ENCODE data around the gene SMARCA4. TPM values are rescaled to one million over a fixed set of nuclear protein-coding genes. Genes with fewer than 3 reads are reported as not detected.

The SMARCA4 gene
- total and polyA plus RNA-seq, 7 experiments from 2014 or later = 11.8 to 126 (median 102) TPM

DNA sequence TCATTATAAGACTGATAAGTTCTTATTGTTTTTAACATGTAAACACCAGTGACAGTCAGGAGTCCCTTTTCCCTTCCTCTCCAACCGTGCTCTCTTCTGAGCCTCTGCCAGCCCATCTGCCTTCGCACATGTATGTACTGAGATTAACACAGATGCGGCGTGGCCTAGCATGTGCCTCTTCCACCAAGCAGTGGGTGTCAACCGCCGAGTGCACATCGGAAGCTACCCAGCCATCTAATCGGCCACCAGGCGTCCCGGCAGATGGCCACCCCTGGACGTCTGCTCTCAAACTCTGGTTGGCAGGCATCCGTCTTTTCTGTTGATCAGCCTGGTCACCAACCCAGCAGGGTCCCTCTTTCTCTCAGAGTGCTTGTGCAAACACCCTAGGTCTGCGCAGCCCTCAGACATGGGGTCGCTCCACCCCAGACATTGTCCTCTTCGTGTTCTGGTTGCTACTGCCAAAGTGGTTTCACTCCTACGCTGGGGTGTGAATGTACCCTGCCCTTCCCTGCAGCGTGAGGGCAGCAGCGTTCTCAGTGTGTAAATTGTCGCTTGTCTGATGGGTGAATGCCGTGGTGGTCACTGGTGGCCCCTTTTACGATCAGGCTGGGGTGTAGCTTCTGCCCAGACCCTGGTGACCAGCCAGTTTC is 70.7 kb downstream of the SMARCA4 start:
- Histone ChIP-seq H3K4me1 (ENCODE audit: control insufficient read depth in 2 of 2, insufficient read depth in 2 of 2, low read length in 2 of 2) (no peaks in the 10 kb centered on the region), H3K4me3 (ENCODE audit: low read length) (no peak overlapping the region), H3K27me3 (ENCODE audit: control insufficient read depth in 2 of 2, insufficient read depth in 2 of 2, low read length in 2 of 2) (no peaks in the 10 kb centered on the region), H3K27ac (ENCODE audit: low read depth, low read length) (no peak overlapping the region), H3K36me3 (ENCODE audit: control insufficient read depth in 2 of 3, insufficient read depth in 3 of 3, low read length in 3 of 3) (peaks cover 0 to 98% (median 23%) of the 10 kb centered on the region in 3 experiments), H3K9me3 (ENCODE audit: control insufficient read depth in 2 of 3, low read length in 3 of 3) (no peaks in the 10 kb centered on the region)
- H3K27ac Mint-ChIP-seq = peak overlapping the region in 3 of 9 donors; percentile 6 to 59 (median 24)
- POLR2A ChIA-PET = interaction anchor here (1.0 kb wide), 1 partner anchor 17 kb away, joined by 3 read pairs; no protein-coding TSS in a partner anchor
- H3K27me3 Mint-ChIP-seq = no peaks in the 10 kb centered on the region
- peaks cover 0 to 2% (median 0%) of the 10 kb centered on the region in 11 donors for H3K9me3 Mint-ChIP-seq
- CTCF ChIA-PET = interaction anchor here (0.6 to 2.8 kb wide), 2 partner anchors 95 to 125 kb away, joined by 3 to 7 read pairs; no protein-coding TSS in a partner anchor
- DNase-seq (no peak), ATAC-seq (no peak)
- peak overlapping the region in 1 of 10 donors; percentile 33 for H3K4me3 Mint-ChIP-seq
- H3K4me1 Mint-ChIP-seq = peaks cover 0 to 7% (median 5%) of the 10 kb centered on the region in 7 donors
- H3K36me3 Mint-ChIP-seq = peaks cover 0 to 41% (median 9%) of the 10 kb centered on the region in 5 donors
- intact Hi-C loops (cut with micrococcal nuclease) = no loop called here

- Histone ChIP-seq H3K36me3 (ENCODE audit: control insufficient read depth in 2 of 3, insufficient read depth in 3 of 3, low read length in 3 of 3) (peaks cover 4 to 96% (median 17%) of the 10 kb centered on the region in 3 experiments), H3K4me3 (ENCODE audit: low read length) (no peak overlapping the region), H3K9me3 (ENCODE audit: control insufficient read depth in 2 of 3, low read length in 3 of 3) (no peaks in the 10 kb centered on the region), H3K27me3 (ENCODE audit: control insufficient read depth in 2 of 2, insufficient read depth in 2 of 2, low read length in 2 of 2) (no peaks in the 10 kb centered on the region), H3K4me1 (ENCODE audit: control insufficient read depth in 2 of 2, insufficient read depth in 2 of 2, low read length in 2 of 2) (no peaks in the 10 kb centered on the region), H3K27ac (ENCODE audit: low read depth, low read length) (no peak overlapping the region)
- DNase-seq = no peak
- peaks cover 0 to 39% (median 14%) of the 10 kb centered on the region in 5 donors for H3K36me3 Mint-ChIP-seq
- H3K27ac Mint-ChIP-seq = no peak overlapping the region
- ChIA-PET CTCF (interaction anchor here (0.6 to 2.8 kb wide), 2 partner anchors 87 to 93 kb away, joined by 3 to 7 read pairs; no protein-coding TSS in a partner anchor), POLR2A (no interaction called here)
- intact Hi-C loops (cut with micrococcal nuclease) = no loop called here
- ATAC-seq = no peak
- H3K27me3 Mint-ChIP-seq = no peaks in the 10 kb centered on the region
- peaks cover under 1 to 7% (median 5%) of the 10 kb centered on the region in 7 donors for H3K4me1 Mint-ChIP-seq
- no peak overlapping the region for H3K4me3 Mint-ChIP-seq
- peaks cover 0 to 2% (median 0%) of the 10 kb centered on the region in 11 donors for H3K9me3 Mint-ChIP-seq
Measured at GRCh38 chr19:11033251-11033650, 72.4 kb downstream of the SMARCA4 start.

DNA sequence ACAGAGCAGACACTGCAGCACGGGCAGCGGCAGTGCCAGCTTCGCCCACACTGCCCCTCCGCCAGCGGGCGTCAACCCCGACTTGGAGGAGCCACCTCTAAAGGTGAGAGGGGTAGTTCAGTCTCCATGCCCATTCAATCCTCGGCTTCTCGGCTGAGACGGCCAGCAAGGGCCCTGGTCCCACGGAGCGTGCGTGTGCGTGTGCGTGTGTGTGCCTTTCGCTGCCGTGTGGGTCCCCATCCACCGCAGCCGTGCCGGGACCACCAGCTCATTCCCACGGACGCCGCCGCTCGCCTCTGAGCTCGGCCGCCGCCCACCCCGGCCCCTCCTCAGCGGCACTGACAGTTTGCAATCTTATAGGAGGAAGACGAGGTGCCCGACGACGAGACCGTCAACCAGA is 72.9 kb downstream of the SMARCA4 start:
- H3K4me3 Mint-ChIP-seq = no peak overlapping the region

DNA sequence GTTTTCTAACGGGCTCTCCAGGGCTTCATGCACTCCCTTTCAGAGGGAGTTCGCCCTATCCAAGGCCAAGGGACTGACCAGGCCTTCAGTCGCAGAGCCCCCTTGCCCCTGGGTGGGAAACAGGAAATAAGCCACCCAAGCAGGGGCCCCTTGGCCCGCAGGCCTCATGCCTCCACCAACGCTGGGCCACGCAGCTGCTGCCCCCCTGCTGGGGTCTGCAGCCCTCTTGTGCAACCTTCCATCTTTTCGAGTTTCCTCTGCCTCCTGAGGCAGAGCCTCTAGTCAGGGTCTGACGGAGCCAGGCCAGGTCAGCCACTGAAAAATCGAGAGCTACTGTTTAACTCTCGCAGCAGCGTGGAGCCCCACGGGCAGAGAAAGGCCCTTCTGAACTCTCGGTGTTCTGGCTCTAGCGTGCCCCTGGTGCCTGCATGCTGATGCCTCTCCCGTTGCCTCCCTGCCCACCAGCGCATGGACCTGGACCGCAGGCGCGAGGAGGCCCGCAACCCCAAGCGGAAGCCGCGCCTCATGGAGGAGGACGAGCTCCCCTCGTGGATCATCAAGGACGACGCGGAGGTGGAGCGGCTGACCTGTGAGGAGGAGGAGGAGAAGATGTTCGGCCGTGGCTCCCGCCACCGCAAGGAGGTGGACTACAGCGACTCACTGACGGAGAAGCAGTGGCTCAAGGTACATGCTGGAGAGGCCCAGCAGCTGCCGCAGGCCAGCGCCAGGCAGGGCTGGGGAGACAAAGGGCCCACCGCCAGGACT is 73.8 kb downstream of the SMARCA4 start:
- no peak overlapping the region for H3K4me3 ChIP-seq (ENCODE audit: low read length)
- H3K4me1 ChIP-seq (ENCODE audit: control insufficient read depth in 2 of 2, insufficient read depth in 2 of 2, low read length in 2 of 2) = no peaks in the 10 kb centered on the region
- intact Hi-C loops (cut with micrococcal nuclease) = loop anchor here in 1 of 2 donors (5.0 kb wide), 2 partner anchors 97 to 168 kb away; no protein-coding TSS in a partner anchor
- no peak overlapping the region for H3K27ac ChIP-seq (ENCODE audit: low read depth, low read length)
- H3K36me3 ChIP-seq (ENCODE audit: control insufficient read depth in 2 of 3, insufficient read depth in 3 of 3, low read length in 3 of 3) = peaks cover 4 to 92% (median 12%) of the 10 kb centered on the region in 3 experiments
- ChIA-PET CTCF (interaction anchor here (0.6 to 3.3 kb wide), 13 partner anchors 8 to 221 kb away, joined by 3 to 44 read pairs (median 5); partner anchors contain the start of gene LDLR), POLR2A (interaction anchor here (1.9 to 2.2 kb wide), 2 partner anchors 55 to 61 kb away, joined by 5 to 11 read pairs; partner anchors contain the start of gene LDLR)
- Mint-ChIP-seq H3K4me1 (peaks cover 3 to 7% (median 5%) of the 10 kb centered on the region in 7 donors), H3K27me3 (no peaks in the 10 kb centered on the region), H3K36me3 (peaks cover 0 to 46% (median 14%) of the 10 kb centered on the region in 5 donors), H3K9me3 (peaks cover 0 to 2% (median 0%) of the 10 kb centered on the region in 11 donors), H3K4me3 (no peak overlapping the region), H3K27ac (no peak overlapping the region)
- no peaks in the 10 kb centered on the region for H3K27me3 ChIP-seq (ENCODE audit: control insufficient read depth in 2 of 2, insufficient read depth in 2 of 2, low read length in 2 of 2)
- DNase-seq (no peak), ATAC-seq (no peak)
- H3K9me3 ChIP-seq (ENCODE audit: control insufficient read depth in 2 of 3, low read length in 3 of 3) = no peaks in the 10 kb centered on the region

More for the DNA sequence above, 72.9 kb downstream of the SMARCA4 start:
- ATAC-seq = no peak
- no peak for DNase-seq
- H3K4me1 ChIP-seq (ENCODE audit: control insufficient read depth in 2 of 2, insufficient read depth in 2 of 2, low read length in 2 of 2) = no peaks in the 10 kb centered on the region
- Mint-ChIP-seq H3K9me3 (peaks cover 0 to 2% (median 0%) of the 10 kb centered on the region in 11 donors), H3K4me1 (peaks cover 3 to 7% (median 5%) of the 10 kb centered on the region in 7 donors), H3K27ac (no peak overlapping the region), H3K36me3 (peaks cover 0 to 43% (median 14%) of the 10 kb centered on the region in 5 donors), H3K27me3 (no peaks in the 10 kb centered on the region)
- H3K27me3 ChIP-seq (ENCODE audit: control insufficient read depth in 2 of 2, insufficient read depth in 2 of 2, low read length in 2 of 2) = no peaks in the 10 kb centered on the region
- H3K9me3 ChIP-seq (ENCODE audit: control insufficient read depth in 2 of 3, low read length in 3 of 3) = no peaks in the 10 kb centered on the region
- ChIA-PET CTCF (interaction anchor here (0.8 to 3.1 kb wide), 2 partner anchors 92 to 96 kb away, joined by 5 to 32 read pairs; no protein-coding TSS in a partner anchor), POLR2A (no interaction called here)
- H3K36me3 ChIP-seq (ENCODE audit: control insufficient read depth in 2 of 3, insufficient read depth in 3 of 3, low read length in 3 of 3) = peaks cover 4 to 97% (median 17%) of the 10 kb centered on the region in 3 experiments
- no peak overlapping the region for H3K4me3 ChIP-seq (ENCODE audit: low read length)
- H3K27ac ChIP-seq (ENCODE audit: low read depth, low read length) = no peak overlapping the region
- intact Hi-C loops (cut with micrococcal nuclease) = no loop called here

- H3K9me3 ChIP-seq (ENCODE audit: control insufficient read depth in 2 of 3, low read length in 3 of 3) = no peaks in the 10 kb centered on the region
- Mint-ChIP-seq H3K4me3 (no peak overlapping the region), H3K27ac (peak overlapping the region in 6 of 9 donors; percentile 14 to 50 (median 28)), H3K4me1 (peaks cover 3 to 7% (median 5%) of the 10 kb centered on the region in 7 donors), H3K27me3 (no peaks in the 10 kb centered on the region), H3K36me3 (peaks cover 0 to 42% (median 14%) of the 10 kb centered on the region in 5 donors), H3K9me3 (no peaks in the 10 kb centered on the region)
- intact Hi-C loops (cut with micrococcal nuclease) = loop anchor here (1.0 to 5.0 kb wide), 8 partner anchors 53 to 169 kb away; partner anchors contain the start of gene LDLR (in 2 of the 2)
- H3K4me1 ChIP-seq (ENCODE audit: control insufficient read depth in 2 of 2, insufficient read depth in 2 of 2, low read length in 2 of 2) = no peaks in the 10 kb centered on the region
- CTCF ChIA-PET = interaction anchor here (0.6 to 3.3 kb wide), 29 partner anchors 9 to 624 kb away, joined by 3 to 44 read pairs (median 5); partner anchors contain the start of gene LDLR
- ATAC-seq (peak; percentile 95), DNase-seq (peak; percentile 63 to 84 (median 75))
- POLR2A ChIA-PET = interaction anchor here (0.6 to 2.2 kb wide), 6 partner anchors 54 to 813 kb away, joined by 3 to 11 read pairs (median 5); partner anchors contain the start of genes LDLR and ZNF439
- H3K36me3 ChIP-seq (ENCODE audit: control insufficient read depth in 2 of 3, insufficient read depth in 3 of 3, low read length in 3 of 3) = peaks cover 4 to 81% (median 12%) of the 10 kb centered on the region in 3 experiments
- no peaks in the 10 kb centered on the region for H3K27me3 ChIP-seq (ENCODE audit: control insufficient read depth in 2 of 2, insufficient read depth in 2 of 2, low read length in 2 of 2)
- no peak overlapping the region for H3K4me3 ChIP-seq (ENCODE audit: low read length)
- H3K27ac ChIP-seq (ENCODE audit: low read depth, low read length) = no peak overlapping the region
Measured at GRCh38 chr19:11035441-11036377, 74.9 kb downstream of the SMARCA4 start.

Data from naive thymus-derived CD4-positive, alpha-beta T cell (primary cell).